HG02870 (cell line): ENCODE measurements around the gene GPX6.
"Not testable (repeated sequence)": the region's sequence is repeated elsewhere in the genome, so short reads cannot be mapped to it uniquely, and the experiment has no call there.

ENCODE experiments used
- ATAC-seq: cut with Tn5 transposase; IDR thresholded peaks from one replicate; pipeline ENCODE4 v1.9.1; 2021; ENCODE audit warnings: mild to moderate bottlenecking, moderate library complexity; ENCODE audit not compliant: unreplicated experiment

The GPX6 gene

GRCh38 chr6:28525496-28526039, 10.0 kb upstream of the GPX6 start, which contains the start of gene GPX5:
Gene GPX5 (plus strand): TSS chr6:28525881. CDS start chr6:28526014, 133 bp downstream.
- ATAC-seq: no peak

GRCh38 chr6:28523241-28523622, 7.6 kb upstream of the GPX6 start:
- no peak for ATAC-seq

GRCh38 chr6:28522594-28523240, 7.1 kb upstream of the GPX6 start:
- ATAC-seq: no peak

- ATAC-seq: no peak
Measured at GRCh38 chr6:28517964-28518363, 2.4 kb upstream of the GPX6 start.

- not testable (repeated sequence) for ATAC-seq
Measured at GRCh38 chr6:28512387-28512786, 3.2 kb downstream of the GPX6 start.

GRCh38 chr6:28511628-28512300, 3.8 kb downstream of the GPX6 start:
- no peak for ATAC-seq

GRCh38 chr6:28506807-28507475, 8.7 kb downstream of the GPX6 start:
- ATAC-seq: no peak

GRCh38 chr6:28505733-28506132, 9.9 kb downstream of the GPX6 start:
- ATAC-seq: no peak

- ATAC-seq: not testable (repeated sequence)
Measured at GRCh38 chr6:28502709-28503305, 12.8 kb downstream of the GPX6 start.

GRCh38 chr6:28502136-28502535, 13.5 kb downstream of the GPX6 start:
- not testable (repeated sequence) for ATAC-seq

- ATAC-seq: no peak
Measured at GRCh38 chr6:28501259-28501658, 14.3 kb downstream of the GPX6 start.

GRCh38 chr6:28497893-28498292, 17.7 kb downstream of the GPX6 start:
- no peak for ATAC-seq

GRCh38 chr6:28497306-28497705, 18.3 kb downstream of the GPX6 start:
- no peak for ATAC-seq

- no peak for ATAC-seq
Measured at GRCh38 chr6:28496099-28496779, 19.4 kb downstream of the GPX6 start.

- ATAC-seq: no peak
Measured at GRCh38 chr6:28491984-28492317, 23.6 kb downstream of the GPX6 start.

- no peak for ATAC-seq
Measured at GRCh38 chr6:28490205-28490890, 25.2 kb downstream of the GPX6 start.

- peak; percentile 65 for ATAC-seq
Measured at GRCh38 chr6:28489366-28490204, 26.0 kb downstream of the GPX6 start.

GRCh38 chr6:28488916-28489365, 26.7 kb downstream of the GPX6 start:
- no peak for ATAC-seq

- no peak for ATAC-seq
Measured at GRCh38 chr6:28486988-28487742, 28.4 kb downstream of the GPX6 start.
